PC-3 (cell line): ENCODE data around the gene CDH22. TPM values are rescaled to one million over a fixed set of nuclear protein-coding genes. Genes with fewer than 3 reads are reported as not detected.

Experiments used
- ATAC-seq: fragments of 200-7000 bp; cut with Tn5 transposase; 2 replicates; pipeline ENCODE4 v1.9.1; 2020; ENCODE audit warnings: mild to moderate bottlenecking, moderate library complexity
- BruUV-seq: library from RNA; stranded (reverse); fragments of 400-500 nt; replicated peaks from 2 replicates; lab custom pipeline; 2021; lab: Mats Ljungman, UMichigan
- CTCF ChIA-PET: fragments of 300-600 bp; sonication (Branson Sonifier 250); formaldehyde crosslinking; loops from one replicate; lab custom pipeline; 2022; ENCODE audit warnings: antibody characterized with exemption; lab: Charles Lee
- POLR2A ChIA-PET: fragments of 300-600 bp; sonication (Branson Sonifier 250); formaldehyde crosslinking; loops from one replicate; lab custom pipeline; 2022; ENCODE audit warnings: antibody characterized with exemption; ENCODE audit not compliant: unreplicated experiment; lab: Charles Lee
- DNase-seq: peaks from one replicate; pipeline ENCODE4 v3.0.0-alpha.2; 2015
- H2AFZ ChIP-seq: fragments of 300-600 bp; sonication (generic); 2 replicates; pipeline ENCODE4 v1.6.0; 2016; ENCODE audit warnings: antibody characterized with exemption, low read length
- H3F3A ChIP-seq: fragments of 300-600 bp; sonication (generic); one replicate; pipeline ENCODE4 v1.6.0; 2017; ENCODE audit warnings: antibody characterized with exemption, low read length, control low read depth, mild to moderate bottlenecking; ENCODE audit not compliant: unreplicated experiment
- H3K27ac ChIP-seq: fragments of 300-600 bp; sonication (generic); 2 replicates; pipeline ENCODE4 v1.5.1; 2016; ENCODE audit warnings: mild to moderate bottlenecking, low read length
- H3K27me3 ChIP-seq: fragments of 300-600 bp; sonication (generic); 2 replicates; pipeline ENCODE4 v1.6.1; 2016; ENCODE audit warnings: low read length, mixed read lengths
- H3K36me3 ChIP-seq: fragments of 300-600 bp; sonication (generic); 2 replicates; pipeline ENCODE4 v1.6.1; 2016; ENCODE audit warnings: low read depth, mixed run types, low read length, mixed read lengths
- H3K4me1 ChIP-seq: fragments of 300-600 bp; sonication (generic); 2 replicates; pipeline ENCODE4 v1.5.1; 2016; ENCODE audit warnings: low read length; ENCODE audit not compliant: insufficient read depth
- H3K4me2 ChIP-seq: fragments of 300-600 bp; sonication (generic); 2 replicates; pipeline ENCODE4 v1.6.0; 2016; ENCODE audit warnings: low read length
- H3K4me3 ChIP-seq: fragments of 300-600 bp; sonication (generic); 2 replicates; pipeline ENCODE4 v1.5.1; 2016; ENCODE audit warnings: mild to moderate bottlenecking, low read length, mixed read lengths
- H3K79me2 ChIP-seq: fragments of 300-600 bp; sonication (generic); 2 replicates; pipeline ENCODE4 v1.6.1; 2017; ENCODE audit warnings: low read length, mixed read lengths
- H3K9ac ChIP-seq: fragments of 300-600 bp; sonication (generic); 2 replicates; pipeline ENCODE4 v1.6.0; 2016; ENCODE audit warnings: mild to moderate bottlenecking, low read length
- H3K9me2 ChIP-seq: fragments of 300-600 bp; sonication (generic); replicated peaks from 2 replicates; pipeline ENCODE4 v1.6.1; 2016; ENCODE audit warnings: mixed run types, low read length, mixed read lengths
- H3K9me3 ChIP-seq: fragments of 300-600 bp; sonication (generic); 2 replicates; pipeline ENCODE4 v1.6.1; 2016; ENCODE audit warnings: low read length, mixed read lengths
- H4K20me1 ChIP-seq: fragments of 300-600 bp; sonication (generic); 2 replicates; pipeline ENCODE4 v1.6.1; 2016; ENCODE audit warnings: low read length, mixed read lengths
- CTCF ChIP-seq: fragments of 300-600 bp; sonication (generic); conservative IDR thresholded peaks from 2 replicates; pipeline ENCODE4 v1.5.1; 2017; ENCODE audit warnings: antibody characterized with exemption, low read depth, mild to moderate bottlenecking, low read length
- EZH2 ChIP-seq: fragments of 300-600 bp; sonication (generic); IDR thresholded peaks from one replicate; pipeline ENCODE4 v1.6.1; 2017; ENCODE audit warnings: antibody characterized with exemption, mild to moderate bottlenecking, low read length; ENCODE audit not compliant: unreplicated experiment
- EZH2phosphoT487 ChIP-seq: fragments of 300-600 bp; sonication (generic); IDR thresholded peaks from 2 replicates; pipeline ENCODE4 v1.6.1; 2018; ENCODE audit warnings: mild to moderate bottlenecking, antibody characterized with exemption, low read length, borderline replicate concordance
- intact Hi-C: fragments of 100-400 bp; cut with micrococcal nuclease; formaldehyde crosslinking; loops from 2 replicates; pipeline ENCODE4 v1.9.0; 2023
- total RNA-seq: library from RNA; depleted of rRNA; stranded (reverse); fragments of >200 nt; gene quantifications from 2 replicates; pipeline ENCODE4 v1.2.3, GENCODE V29; 2014

The CDH22 gene
- total RNA-seq, 1 experiment from 2014 or later = not detected

- peak; percentile 58 for TF ChIP-seq CTCF
- no peak for TF ChIP-seq EZH2
- ChIA-PET CTCF (no interaction called here), POLR2A (no interaction called here)
- H3K27me3 ChIP-seq = peaks cover 14% of the 10 kb centered on the region; the same call in 1 of the 2 replicates
- no peak overlapping the region for H3K27ac ChIP-seq
- BruUV-seq = no TSS peak
- DNase-seq (peak; percentile 58), ATAC-seq (peak; percentile 83)
- H3K9me2 ChIP-seq = no peaks in the 10 kb centered on the region
- intact Hi-C loops = no loop called here
- no peaks in the 10 kb centered on the region for H4K20me1 ChIP-seq
- H3K36me3 ChIP-seq = no peaks in the 10 kb centered on the region
- H3K4me3 ChIP-seq = no peak overlapping the region
- no peaks in the 10 kb centered on the region for H3K9me3 ChIP-seq
- no peaks in the 10 kb centered on the region for H3K79me2 ChIP-seq
- H3F3A ChIP-seq = no peaks in the 10 kb centered on the region
- H3K9ac ChIP-seq = no peak overlapping the region
- H3K4me2 ChIP-seq = no peak overlapping the region
- H3K4me1 ChIP-seq = peaks cover 13% of the 10 kb centered on the region; the same call in 1 of the 2 replicates
- H2AFZ ChIP-seq = no peak overlapping the region
These were observed 54.9 kb downstream of the CDH22 start for GRCh38 chr20:46253391-46253790.

- no peaks in the 10 kb centered on the region for H4K20me1 ChIP-seq
These were observed 55.8 kb downstream of the CDH22 start for GRCh38 chr20:46252352-46253091.

GRCh38 chr20:46251211-46251673, 57.1 kb downstream of the CDH22 start:
- H3K27ac ChIP-seq = no peak overlapping the region
- H3K9me3 ChIP-seq = no peaks in the 10 kb centered on the region
- intact Hi-C loops = no loop called here
- no peak overlapping the region for H2AFZ ChIP-seq
- no TSS peak for BruUV-seq
- TF ChIP-seq CTCF (no peak), EZH2 (no peak)
- peaks cover 29% of the 10 kb centered on the region for H3K27me3 ChIP-seq
- H3K4me2 ChIP-seq = no peak overlapping the region
- no peaks in the 10 kb centered on the region for H3K36me3 ChIP-seq
- H4K20me1 ChIP-seq = 0 out of 2 replicates have a peak, but pooled peaks cover under 1% of the 10 kb centered on the region
- no peak overlapping the region for H3K4me3 ChIP-seq
- H3F3A ChIP-seq = no peaks in the 10 kb centered on the region
- no peaks in the 10 kb centered on the region for H3K9me2 ChIP-seq
- H3K9ac ChIP-seq = no peak overlapping the region
- DNase-seq (no peak), ATAC-seq (no peak)
- ChIA-PET POLR2A (no interaction called here), CTCF (no interaction called here)
- H3K4me1 ChIP-seq = peaks cover 13% of the 10 kb centered on the region; the same call in 1 of the 2 replicates
- H3K79me2 ChIP-seq = no peaks in the 10 kb centered on the region

More at GRCh38 chr20:46252352-46253091, 55.8 kb downstream of the CDH22 start:
- ATAC-seq (no peak), DNase-seq (no peak)
- TF ChIP-seq EZH2phosphoT487 = no peak
- Histone ChIP-seq H3K9ac (no peak overlapping the region), H3K4me3 (no peak overlapping the region), H3K27ac (no peak overlapping the region), H3K36me3 (no peaks in the 10 kb centered on the region), H3K4me2 (no peak overlapping the region; the same call in 1 of the 2 replicates), H3F3A (no peaks in the 10 kb centered on the region), H3K27me3 (peaks cover 16% of the 10 kb centered on the region), H3K9me3 (no peaks in the 10 kb centered on the region), H2AFZ (no peak overlapping the region), H3K4me1 (peaks cover 13% of the 10 kb centered on the region; the same call in 1 of the 2 replicates), H3K9me2 (no peaks in the 10 kb centered on the region), H3K79me2 (no peaks in the 10 kb centered on the region)
- POLR2A ChIA-PET = no interaction called here
- no TSS peak for BruUV-seq
- intact Hi-C loops = no loop called here
- CTCF ChIA-PET = no interaction called here
